RPMI8226 (cell line): ENCODE measurements around the gene SPRY4.
"Not testable (repeated sequence)": the region's sequence is repeated elsewhere in the genome, so short reads cannot be mapped to it uniquely, and the experiment has no call there.

ENCODE experiments used
- DNase-seq: peaks from one replicate; pipeline ENCODE4 v3.0.0-alpha.2; 2015

Gene SPRY4

DNA sequence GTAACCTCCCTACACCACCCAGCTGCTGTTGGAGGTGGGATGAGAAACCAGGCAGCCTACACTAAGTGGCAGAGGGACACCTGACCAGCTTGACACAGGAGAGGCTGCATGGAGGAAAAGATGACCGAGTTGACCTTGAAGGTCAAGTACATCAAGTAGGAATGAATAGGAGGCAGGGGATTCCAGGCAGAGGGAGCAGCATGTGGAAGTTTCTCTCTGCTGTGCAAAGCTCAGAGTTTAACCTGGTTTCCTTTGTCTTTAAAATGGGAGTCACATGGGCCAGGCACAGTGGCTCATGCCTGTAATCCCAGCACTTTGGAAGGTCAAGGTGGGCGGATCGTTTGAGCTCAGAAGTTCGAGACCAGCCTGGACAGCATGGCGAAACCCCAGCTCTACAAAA, 32.6 kb downstream of the SPRY4 start:
- DNase-seq: no peak

DNA sequence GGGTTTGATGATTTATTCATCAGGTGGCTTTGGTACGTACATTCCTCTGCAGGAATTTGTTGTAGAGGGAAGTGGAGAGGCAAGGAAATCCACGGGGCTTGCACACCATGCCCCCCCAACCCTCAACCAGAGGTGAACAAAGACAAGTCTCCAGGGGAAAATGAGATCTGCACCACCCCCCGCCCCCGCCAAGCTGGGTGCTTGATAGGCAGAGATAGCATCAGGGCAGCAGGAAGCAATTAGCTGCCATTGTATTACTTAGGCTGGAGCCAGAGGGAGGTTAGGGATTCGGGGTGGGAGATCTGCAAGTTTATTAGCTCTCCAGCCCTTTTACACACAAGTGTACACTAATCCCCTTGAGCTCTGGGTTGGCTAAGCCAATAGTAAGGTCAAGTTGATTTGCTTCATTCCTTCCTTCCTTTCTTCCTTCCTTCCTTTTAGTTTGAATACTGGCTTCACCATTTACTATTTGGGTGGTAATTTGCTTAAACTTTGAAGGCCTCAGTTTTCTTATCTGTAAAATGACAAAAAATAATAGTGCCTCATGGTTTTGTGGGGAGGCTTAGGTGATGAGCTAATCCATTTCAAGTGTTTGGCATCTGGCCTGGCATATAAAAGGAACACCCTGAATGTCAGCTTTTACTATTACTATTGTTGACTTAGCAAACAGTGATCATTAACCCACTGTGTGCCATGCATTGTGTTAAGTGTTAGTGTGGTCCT, 34.1 kb downstream of the SPRY4 start:
- no peak for DNase-seq

DNA sequence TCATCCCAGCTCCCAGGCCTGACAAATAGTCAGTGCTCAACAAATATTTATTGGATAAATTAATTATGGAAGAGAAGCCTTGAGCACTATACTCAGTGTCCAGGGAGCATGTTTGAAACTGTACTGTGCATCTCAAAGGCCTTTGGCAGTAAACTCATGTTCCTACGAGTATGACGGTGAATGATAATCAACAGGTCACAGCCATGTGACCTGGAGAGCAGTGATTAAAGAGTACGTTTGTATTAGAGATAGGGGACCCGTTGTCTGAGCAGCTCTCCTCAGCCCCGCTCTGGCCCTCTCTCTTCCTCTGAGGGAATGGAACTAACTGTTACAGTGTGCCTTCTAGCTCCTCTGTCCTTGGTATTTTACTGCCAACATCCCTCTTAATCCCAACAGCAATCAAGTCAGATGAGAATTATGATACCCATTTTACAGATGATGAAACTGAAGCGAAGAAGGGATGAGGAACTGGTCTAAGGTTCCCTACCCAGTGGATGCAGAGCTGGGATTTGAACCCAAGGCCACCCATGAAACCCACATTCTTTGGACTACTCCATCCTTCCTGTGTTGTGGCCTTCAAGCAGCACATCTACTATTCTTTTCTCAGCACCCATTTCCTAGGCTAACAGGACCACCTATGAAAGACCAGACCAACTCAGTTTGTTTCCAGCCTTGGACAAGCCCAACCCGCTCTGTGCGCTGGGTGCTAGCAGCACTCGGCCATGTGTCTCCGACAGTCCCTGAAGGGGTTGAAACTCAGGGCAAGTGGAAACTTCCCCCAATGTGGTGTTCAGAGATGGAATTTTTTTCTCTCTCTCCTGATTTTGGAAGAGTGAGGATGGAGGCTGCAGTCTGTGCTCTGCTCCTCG, 34.9 kb downstream of the SPRY4 start:
- DNase-seq: no peak

DNA sequence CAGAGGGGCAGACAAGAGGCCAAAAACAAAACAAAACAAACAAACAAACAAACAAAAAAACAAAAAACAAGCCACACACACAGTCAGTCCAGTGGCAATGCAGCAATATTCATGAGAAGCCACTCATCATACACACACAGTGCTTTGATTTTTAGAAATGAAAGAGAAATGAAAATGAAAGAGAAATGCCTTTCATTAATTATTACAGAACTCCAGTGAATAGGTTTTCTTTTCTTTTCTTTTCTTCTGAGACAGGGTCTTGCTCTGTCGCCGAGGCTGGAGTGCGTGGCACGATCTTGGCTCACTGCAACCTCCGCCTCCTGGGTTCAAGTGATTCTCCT, 36.9 kb downstream of the SPRY4 start:
- DNase-seq: no peak

DNA sequence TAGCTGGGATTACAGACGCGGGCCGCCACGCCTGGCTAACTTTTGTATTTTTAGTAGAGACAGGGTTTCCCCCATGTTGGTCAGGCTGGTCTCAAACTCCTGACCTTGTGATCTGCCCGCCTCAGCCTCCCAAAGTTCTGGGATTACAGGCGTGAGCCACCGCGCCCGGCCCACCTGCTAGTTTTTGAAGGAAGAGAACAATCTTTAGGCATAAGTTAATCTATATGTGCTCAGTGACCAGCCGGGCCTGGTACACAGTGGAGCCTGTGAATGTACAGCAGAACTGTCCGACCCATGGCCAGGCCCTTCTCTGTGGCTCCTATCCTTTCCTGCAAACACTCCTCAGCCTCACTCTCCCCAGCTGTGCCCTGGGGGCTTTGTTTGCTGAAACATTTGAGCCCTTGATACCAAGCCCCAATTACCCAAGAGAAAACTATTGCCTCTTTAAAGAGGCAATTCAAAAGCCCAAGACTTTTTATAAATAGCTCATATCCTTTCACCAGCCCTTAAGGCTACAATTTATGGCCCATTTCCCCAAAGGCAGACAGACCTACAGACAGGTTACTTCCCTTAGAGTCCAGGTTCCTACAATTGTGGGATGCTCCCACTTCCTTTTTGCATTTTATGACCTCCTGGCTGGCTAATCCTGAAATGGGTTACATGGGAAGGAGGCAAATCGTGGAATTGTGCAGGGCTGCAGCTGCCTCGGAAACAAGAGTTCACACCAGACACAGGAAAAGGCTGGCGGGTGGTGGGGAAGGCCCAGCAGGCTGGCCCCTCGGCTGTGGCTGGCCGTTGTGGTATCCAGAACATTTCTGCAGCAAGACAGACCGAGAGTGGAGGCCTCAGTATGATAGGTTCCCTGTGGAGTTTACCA, 37.5 kb downstream of the SPRY4 start:
- DNase-seq: no peak

DNA sequence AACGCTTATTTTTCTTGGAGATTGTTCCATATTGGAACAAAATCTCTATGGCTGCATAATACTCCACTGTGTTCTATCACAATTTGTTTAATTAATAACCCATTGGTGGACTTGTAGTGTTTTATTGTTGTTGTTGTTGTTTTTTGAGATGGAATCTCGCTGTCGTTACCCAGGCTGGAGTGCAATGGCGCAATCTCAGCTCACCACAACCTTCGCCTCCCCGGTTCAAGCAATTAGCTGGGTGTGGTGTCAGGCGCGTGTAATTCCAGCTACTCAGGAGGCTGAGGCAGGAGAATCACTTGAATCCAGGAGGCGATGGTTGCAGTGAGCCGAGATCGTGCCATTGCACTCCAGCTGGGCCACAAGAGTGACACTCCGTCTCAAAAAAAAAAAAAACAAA, 38.7 kb downstream of the SPRY4 start:
- DNase-seq: no peak

DNA sequence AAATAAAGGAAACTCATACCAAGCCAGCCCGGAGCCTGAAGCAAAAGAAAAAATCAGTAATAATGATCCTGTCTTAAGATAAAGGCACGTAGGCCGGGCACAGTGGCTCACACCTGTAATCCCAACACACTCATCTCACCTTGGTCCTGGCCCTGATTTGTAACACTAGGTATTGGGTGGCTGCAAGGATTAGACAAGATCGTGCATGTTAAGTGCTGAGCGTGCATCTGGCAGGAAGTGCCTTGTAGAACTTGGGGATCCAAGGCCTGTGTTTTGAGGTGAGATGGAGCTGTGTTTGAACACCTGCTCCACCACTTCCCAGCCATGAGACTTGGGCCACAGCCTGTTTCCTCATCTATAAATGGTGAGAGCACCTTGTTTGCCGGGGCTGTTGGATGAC, 41.5 kb downstream of the SPRY4 start:
- DNase-seq: peak; percentile 7

DNA sequence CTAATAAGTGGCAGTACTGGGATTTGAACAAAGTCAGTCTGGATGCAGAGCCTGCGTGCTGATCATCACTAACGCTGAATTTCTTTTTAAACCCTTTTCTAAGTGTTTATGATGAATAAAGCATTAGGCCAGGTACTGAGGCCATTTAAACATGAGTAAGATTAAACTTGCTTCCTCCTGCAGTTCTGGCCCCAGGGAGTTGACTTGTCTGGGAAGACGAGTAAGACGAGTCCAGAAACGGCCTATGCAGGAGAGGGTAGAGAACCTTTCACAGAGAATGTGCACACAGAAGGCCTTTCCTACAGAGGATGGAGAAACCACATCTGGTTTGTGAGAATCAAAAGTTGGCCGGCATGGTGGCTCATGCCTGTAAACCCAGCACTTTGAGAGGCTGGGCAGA, 42.9 kb downstream of the SPRY4 start:
- DNase-seq: no peak

DNA sequence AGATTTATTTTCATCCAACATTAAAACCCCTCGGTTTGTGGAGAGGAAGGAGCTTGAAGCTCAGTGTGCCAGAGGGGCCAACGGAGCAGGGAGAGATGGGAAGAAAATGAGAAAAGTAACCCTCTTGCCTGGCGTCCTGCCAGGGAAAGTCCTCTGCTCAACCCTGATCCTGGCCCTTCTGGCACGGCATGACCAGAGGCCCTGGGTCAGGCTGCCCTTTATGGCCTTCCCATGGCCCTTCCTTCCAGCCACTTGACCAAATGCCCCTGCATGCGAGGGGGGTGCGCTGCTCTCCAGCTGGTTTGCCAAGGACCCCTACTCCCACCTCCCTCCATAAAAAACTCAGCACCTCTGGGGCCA, 43.8 kb downstream of the SPRY4 start:
- DNase-seq: no peak

DNA sequence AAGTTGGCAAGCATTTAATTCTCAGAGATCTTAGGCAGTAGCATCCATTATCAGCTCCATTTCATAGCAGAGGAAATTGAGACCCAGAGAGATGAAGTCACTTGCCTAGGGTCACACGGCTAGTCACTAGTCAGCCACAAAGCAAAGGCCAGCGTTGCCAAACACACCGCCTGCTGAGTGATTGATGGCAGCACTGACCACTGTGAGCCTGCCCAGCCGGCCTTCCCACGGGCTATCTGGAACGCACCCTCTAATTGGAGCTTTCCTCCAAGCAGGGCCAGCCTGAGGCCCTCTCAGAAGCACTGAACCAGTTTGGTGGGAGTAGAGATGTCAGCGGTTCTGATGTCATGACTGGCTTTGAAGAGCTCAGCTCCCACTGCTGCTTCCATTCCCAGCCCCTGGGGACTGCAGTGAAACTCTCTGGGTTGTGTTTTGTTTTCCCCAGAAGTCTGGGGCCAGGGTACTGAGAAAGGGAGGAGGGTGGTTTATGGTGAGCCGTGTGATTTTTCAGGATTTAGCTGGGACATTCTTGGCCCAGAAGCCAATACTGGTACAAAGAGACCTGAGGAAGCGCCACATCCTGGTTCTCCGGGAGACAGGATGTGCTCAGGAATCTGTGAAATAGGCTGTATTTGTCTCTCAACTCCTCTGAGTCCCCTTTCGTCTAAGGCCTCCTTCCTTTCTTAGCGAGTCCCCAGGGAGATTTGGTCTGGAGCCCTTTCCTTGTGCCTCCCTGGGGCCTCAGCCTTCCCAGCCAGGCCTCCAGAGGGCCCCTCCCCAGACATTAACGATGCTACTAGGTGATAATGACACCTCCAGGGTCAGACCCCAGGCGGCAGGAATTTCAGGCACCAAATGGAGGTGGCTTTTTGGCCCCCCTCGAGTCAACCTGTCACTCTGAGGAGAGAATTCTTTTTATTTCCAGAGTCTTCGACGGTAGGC, 44.5 kb downstream of the SPRY4 start:
- DNase-seq: no peak

DNA sequence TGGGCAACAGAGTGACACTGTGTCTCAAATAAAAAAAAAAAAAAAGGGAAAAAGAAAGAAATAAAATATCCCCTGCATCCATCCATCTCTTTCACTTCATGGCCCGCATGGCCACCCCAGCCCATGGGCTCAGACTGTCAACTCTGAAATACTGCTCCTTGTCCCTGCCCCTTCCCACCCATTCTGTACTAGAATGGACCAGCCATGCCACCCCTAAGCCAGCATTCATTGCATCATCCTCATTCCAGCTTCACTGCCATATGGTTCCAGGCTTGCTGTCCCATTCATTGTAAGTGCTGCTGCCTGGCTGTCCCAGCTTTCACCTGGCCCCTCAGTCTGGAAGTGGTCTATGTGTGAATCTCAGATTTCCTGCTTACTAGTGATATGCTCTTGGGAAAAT, 46.2 kb downstream of the SPRY4 start:
- no peak for DNase-seq

DNA sequence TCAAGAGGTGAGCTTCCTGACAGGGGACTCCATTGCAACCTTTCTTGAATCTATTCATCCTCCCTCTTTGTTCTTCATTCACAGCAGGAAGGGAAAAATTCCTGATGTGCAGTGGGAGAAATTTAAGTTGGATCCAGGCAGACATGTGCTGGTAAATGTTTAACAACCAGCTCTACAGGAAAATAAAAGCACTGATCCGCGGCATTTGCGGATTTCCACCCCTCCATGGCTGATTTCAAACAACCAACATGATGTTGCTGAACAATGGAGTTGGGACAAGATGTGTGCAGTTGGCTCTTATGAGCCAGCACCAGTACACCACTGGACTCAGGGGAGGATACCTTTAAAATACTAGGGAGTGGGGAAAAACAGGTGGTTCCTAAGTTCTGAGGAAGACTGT, 47.0 kb downstream of the SPRY4 start:
- no peak for DNase-seq

DNA sequence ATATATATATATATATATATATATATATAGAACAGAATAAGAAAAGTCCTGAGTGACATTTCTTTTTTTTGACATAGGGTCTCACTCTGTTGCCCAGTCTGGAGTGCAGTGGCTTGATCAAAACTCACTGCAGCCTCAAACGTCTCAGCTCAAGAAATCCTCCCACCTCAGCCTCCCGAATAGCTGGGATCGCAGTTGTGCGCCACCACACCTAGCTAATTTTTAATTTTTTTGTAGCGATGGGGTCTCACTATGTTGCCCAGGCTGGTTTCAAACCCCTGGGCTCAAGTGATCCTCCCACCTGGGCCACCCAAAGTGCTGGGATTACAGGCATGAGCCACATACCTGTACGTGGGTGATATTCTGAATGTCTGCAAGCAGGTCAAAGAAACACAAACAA, 48.3 kb downstream of the SPRY4 start:
- DNase-seq: no peak

DNA sequence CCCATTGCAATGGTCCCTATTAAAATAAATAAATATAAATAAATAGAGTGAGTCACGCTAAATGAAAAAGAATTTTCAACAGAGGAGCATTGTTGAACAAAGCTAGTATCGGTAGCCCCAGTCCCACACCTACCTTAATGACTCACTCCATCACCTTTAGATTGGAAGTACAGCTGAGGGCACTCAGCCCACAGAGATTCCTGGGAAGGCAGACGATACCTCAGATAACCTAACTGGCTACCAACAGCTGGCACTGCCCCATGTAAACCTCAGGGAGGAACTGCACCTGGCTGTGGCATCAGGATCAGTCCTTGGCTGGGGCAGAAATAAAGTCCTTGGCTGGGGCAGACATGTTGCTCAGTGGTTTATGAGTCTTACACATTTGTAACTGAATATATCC, 49.3 kb downstream of the SPRY4 start:
- DNase-seq: no peak

DNA sequence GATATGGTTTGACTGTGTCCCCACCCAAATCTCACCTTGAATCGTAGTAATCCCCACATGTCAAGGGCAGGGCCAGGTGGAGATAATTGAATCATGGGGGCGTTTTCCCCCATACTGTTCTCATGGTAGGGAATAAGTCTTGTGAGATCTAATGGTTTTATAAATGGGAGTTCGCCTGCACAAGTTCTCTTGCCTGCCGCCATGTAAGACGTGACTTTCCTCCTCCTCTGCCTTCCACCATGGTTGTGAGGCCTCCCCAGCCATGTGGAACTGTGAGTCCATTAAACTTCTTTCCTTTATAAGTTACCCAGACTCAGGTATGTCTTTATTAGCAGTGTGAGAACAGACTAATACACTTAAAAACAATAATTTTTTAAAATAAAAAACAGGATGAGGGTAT, 52.2 kb downstream of the SPRY4 start:
- not testable (repeated sequence) for DNase-seq

DNA sequence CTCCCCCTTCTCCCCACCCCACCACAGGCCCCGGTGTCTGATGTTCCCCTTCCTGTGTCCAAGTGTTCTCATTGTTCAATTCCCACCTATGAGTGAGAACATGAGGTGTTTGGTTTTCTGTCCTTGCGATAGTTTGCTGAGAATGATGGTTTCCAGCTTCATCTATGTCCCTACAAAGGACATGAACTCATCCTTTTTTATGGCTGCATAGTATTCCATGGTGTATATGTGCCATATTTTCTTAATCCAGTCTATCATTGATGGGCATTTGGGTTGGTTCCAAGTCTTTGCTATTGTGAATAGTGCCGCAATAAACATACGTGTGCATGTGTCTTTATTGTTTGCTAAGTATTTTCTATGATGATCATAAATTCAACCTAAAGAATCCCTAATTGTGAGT, 60.7 kb downstream of the SPRY4 start:
- DNase-seq: not testable (repeated sequence)

DNA sequence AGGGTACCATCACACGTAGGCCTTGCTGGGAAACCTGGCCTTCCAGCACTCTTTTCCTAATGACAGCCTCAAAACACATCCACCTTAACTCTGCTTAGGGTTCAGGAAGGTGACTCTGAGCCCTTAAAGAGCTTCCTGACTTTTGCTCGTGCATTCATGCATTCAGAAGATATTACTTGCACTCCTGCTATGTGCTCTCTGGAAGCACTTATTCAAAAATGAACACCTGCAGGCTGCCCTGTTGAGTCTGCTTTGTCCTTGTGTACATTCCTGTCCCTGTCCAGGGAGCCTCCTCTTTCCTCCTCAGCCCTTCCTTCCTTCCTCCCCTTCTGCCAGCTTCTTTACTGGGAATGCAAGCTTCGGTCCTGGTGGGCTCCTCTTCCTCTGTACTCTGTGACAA, 61.5 kb downstream of the SPRY4 start:
- DNase-seq: no peak

DNA sequence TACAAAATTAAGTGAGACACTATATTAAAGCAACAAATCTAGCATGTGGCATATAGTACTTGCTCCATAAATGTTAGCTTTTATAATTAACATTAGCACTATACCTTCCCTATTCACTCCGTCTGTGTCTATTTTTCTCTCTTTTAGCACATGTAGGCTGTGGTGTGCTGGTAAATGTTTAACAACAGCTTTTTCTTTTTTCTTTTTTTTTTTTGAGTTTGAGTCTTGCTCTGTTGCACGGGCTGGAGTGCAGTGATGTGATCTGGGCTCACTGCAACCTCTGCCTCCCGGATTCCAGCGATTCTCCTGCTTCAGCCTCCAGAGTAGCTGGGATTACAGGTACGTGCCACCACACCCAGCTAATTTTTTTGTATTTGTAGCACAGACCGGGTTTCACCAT, 62.1 kb downstream of the SPRY4 start:
- no peak for DNase-seq
